SK-N-SH treated with all-trans-retinoic acid at 6 μM for 48 hours (cell line): ENCODE measurements around the gene CRMP1.
A peak's percentile ranks its signal among the peaks of the same experiment; 100 is the strongest.

ENCODE experiments used
- ATAC-seq: fragments of 200-7000 bp; cut with Tn5 transposase; 3 replicates; pipeline ENCODE4 v1.9.1; 2020; ENCODE audit warnings: mild to moderate bottlenecking, moderate library complexity
- ARNTL ChIP-seq: fragments of 450-650 bp; formaldehyde crosslinking; IDR thresholded peaks from 2 replicates; pipeline ENCODE4 v1.5.0; 2020; ENCODE audit warnings: low read depth, mild to moderate bottlenecking, moderate library complexity, borderline replicate concordance
- BACH2 ChIP-seq: fragments of 250-450 bp; sonication (Bioruptor Pico); IDR thresholded peaks from 2 replicates; pipeline ENCODE4 v1.9.0; 2021; ENCODE audit warnings: mild to moderate bottlenecking, borderline replicate concordance
- CSDC2 ChIP-seq: fragments of 250-450 bp; sonication (Bioruptor Pico); IDR thresholded peaks from 2 replicates; pipeline ENCODE4 v1.5.0; 2020; ENCODE audit warnings: mild to moderate bottlenecking, moderate library complexity
- ESRRG ChIP-seq: fragments of 250-450 bp; sonication (Bioruptor Pico); IDR thresholded peaks from 2 replicates; pipeline ENCODE4 v1.6.1; 2021; ENCODE audit warnings: mild to moderate bottlenecking
- GLIS3 ChIP-seq: fragments of 250-450 bp; sonication (Bioruptor Pico); IDR thresholded peaks from 2 replicates; pipeline ENCODE4 v1.5.0; 2020; ENCODE audit warnings: mild to moderate bottlenecking, moderate library complexity
- OSR1 ChIP-seq: fragments of 250-450 bp; sonication (Bioruptor Pico); IDR thresholded peaks from 2 replicates; pipeline ENCODE4 v1.8.0; 2022; ENCODE audit warnings: moderate library complexity, mild to moderate bottlenecking, inconsistent platforms
- PPARA ChIP-seq: fragments of 250-450 bp; sonication (Bioruptor Pico); IDR thresholded peaks from 2 replicates; pipeline ENCODE4 v1.5.0; 2020; ENCODE audit warnings: mild to moderate bottlenecking, borderline replicate concordance
- TCF4 ChIP-seq: fragments of 250-450 bp; sonication (Bioruptor Pico); IDR thresholded peaks from 2 replicates; pipeline ENCODE4 v1.8.0; 2021; ENCODE audit warnings: mild to moderate bottlenecking, moderate library complexity, borderline replicate concordance
- TOX ChIP-seq: fragments of 250-450 bp; sonication (Bioruptor Pico); IDR thresholded peaks from 2 replicates; pipeline ENCODE4 v1.8.0; 2021; ENCODE audit warnings: mild to moderate bottlenecking, moderate library complexity, borderline replicate concordance
- ZC3H10 ChIP-seq: fragments of 250-450 bp; sonication (Bioruptor Pico); IDR thresholded peaks from 2 replicates; pipeline ENCODE4 v1.5.1; 2021; ENCODE audit warnings: mild to moderate bottlenecking, moderate library complexity
- ZFP3 ChIP-seq: fragments of 250-450 bp; sonication (Bioruptor Pico); IDR thresholded peaks from 2 replicates; pipeline ENCODE4 v1.5.0; 2020; ENCODE audit warnings: mild to moderate bottlenecking, moderate library complexity
- ZFP30 ChIP-seq: fragments of 450-650 bp; formaldehyde crosslinking; IDR thresholded peaks from 2 replicates; pipeline ENCODE4 v1.5.0; 2022; ENCODE audit warnings: mild to moderate bottlenecking, moderate library complexity
- ZNF565 ChIP-seq: fragments of 450-650 bp; formaldehyde crosslinking; conservative IDR thresholded peaks from 2 replicates; pipeline ENCODE4 v1.5.0; 2020; ENCODE audit warnings: low read depth, mild to moderate bottlenecking, moderate library complexity
- ZNF70 ChIP-seq: fragments of 450-650 bp; formaldehyde crosslinking; IDR thresholded peaks from 2 replicates; pipeline ENCODE4 v1.5.0; 2020; ENCODE audit warnings: mild to moderate bottlenecking, moderate library complexity
- TF ChIP-seq, protein P1 (sequence below): fragments of 250-450 bp; sonication (Bioruptor Pico); IDR thresholded peaks from 2 replicates; pipeline ENCODE4 v1.5.1; 2021; ENCODE audit warnings: mild to moderate bottlenecking, moderate library complexity
- TF ChIP-seq, protein P2 (sequence below): fragments of 250-450 bp; sonication (Bioruptor Pico); IDR thresholded peaks from 2 replicates; pipeline ENCODE4 v1.5.1; 2020; ENCODE audit warnings: low read depth, mild to moderate bottlenecking, moderate library complexity
- TF ChIP-seq, protein P3 (sequence below): fragments of 250-450 bp; sonication (Bioruptor Pico); IDR thresholded peaks from 2 replicates; pipeline ENCODE4 v1.5.0; 2020; ENCODE audit warnings: mild to moderate bottlenecking, moderate library complexity
- TF ChIP-seq, protein P4 (sequence below): fragments of 250-450 bp; sonication (Bioruptor Pico); IDR thresholded peaks from 2 replicates; pipeline ENCODE4 v1.8.0; 2020; ENCODE audit warnings: mild to moderate bottlenecking, moderate library complexity, borderline replicate concordance
- TF ChIP-seq, protein P5 (sequence below): fragments of 250-450 bp; sonication (Bioruptor Pico); IDR thresholded peaks from 2 replicates; pipeline ENCODE4 v1.8.0; 2021; ENCODE audit warnings: low read depth, mild to moderate bottlenecking, moderate library complexity, borderline replicate concordance

The CRMP1 gene

DNA sequence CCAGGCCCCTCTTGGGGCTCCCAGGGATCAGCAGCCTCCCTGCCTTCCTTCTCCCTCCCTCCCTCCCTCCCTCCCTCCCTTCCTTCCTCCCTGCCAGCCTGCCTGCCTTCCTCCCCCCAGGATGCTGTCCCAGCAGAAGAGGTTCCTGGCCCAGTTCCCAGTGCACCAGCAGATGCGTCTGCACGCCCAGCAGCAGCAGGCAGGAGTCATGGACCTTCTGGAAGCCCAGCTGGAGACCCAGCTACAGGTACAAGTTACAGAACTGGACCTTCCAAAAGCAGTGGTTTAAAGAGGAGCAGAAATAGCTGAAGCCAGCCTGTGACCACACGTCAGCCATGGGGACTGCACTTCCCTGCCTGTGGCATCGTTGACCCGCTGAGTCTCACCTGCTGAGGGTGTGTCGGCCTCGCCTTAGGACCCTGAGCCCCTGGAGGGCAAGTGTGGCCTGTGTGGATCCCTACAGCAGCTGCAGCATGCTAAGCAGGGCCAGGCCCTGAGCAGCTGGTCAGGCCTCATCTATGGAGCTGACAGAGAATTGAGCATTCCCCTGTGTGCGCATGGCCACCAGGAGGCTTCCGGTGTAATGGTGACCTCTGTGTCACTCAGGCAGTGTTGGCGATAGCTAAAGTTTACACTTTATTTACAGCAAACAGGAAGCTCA lies 84.7 kb downstream of the CRMP1 start:
- no peak for TF ChIP-seq CSDC2
- ATAC-seq, result peak; percentile 8; the same call in 1 of the 3 replicates

DNA sequence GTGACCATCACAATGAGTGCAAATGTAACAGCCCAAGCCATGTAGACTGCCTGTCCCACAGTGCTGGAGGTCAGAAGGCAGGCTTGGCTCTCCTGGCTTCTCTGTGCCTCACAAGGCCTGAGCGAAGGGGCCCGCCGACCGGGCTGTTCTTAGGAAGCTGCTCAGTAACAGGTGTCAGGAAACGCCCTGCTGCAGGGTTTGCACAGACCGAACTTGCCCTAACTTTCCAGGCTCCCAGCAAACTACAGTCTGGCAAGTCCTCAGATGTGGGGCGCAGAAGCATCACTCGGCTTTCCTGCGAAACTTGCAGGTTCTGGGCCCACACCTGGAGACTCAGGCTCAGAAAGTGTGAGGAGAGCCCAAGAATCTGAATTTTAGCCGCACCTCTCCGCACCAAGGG lies 87.6 kb downstream of the CRMP1 start:
- TF ChIP-seq TOX (CRISPR knock-in tag) (no peak), ZFP3 (CRISPR knock-in tag) (no peak), TCF4 (CRISPR knock-in tag) (no peak)
- no peak for ATAC-seq

DNA sequence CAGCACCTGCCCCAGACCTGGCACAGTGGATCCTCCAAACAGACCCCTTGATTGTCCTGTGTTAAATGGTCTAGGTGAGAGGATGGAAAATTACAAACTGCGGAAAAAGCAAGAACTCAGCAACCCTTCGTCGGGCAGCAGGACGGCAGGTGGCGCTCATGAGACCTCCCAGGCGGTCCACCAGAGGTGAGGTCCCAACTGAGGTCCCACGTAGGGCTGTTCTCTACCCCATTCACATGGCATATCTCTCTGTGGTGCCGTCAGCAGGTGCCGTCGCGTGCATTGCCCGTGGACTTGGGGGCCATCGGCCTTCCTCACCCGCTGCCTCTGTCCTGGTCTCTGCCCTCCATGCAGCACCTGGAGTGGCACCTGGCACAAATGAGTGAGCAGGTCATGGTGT lies 88.2 kb downstream of the CRMP1 start:
- TF ChIP-seq CSDC2 (no peak), BACH2 (CRISPR knock-in tag) (no peak), ZFP3 (CRISPR knock-in tag) (no peak), GLIS3 (CRISPR knock-in tag) (no peak), ARNTL (no peak), ZNF70 (no peak), ZNF565 (no peak), ZC3H10 (CRISPR knock-in tag) (no peak), TOX (CRISPR knock-in tag) (no peak), ESRRG (CRISPR knock-in tag) (no peak), TCF4 (CRISPR knock-in tag) (no peak)
- TF ChIP-seq, protein P1, sequence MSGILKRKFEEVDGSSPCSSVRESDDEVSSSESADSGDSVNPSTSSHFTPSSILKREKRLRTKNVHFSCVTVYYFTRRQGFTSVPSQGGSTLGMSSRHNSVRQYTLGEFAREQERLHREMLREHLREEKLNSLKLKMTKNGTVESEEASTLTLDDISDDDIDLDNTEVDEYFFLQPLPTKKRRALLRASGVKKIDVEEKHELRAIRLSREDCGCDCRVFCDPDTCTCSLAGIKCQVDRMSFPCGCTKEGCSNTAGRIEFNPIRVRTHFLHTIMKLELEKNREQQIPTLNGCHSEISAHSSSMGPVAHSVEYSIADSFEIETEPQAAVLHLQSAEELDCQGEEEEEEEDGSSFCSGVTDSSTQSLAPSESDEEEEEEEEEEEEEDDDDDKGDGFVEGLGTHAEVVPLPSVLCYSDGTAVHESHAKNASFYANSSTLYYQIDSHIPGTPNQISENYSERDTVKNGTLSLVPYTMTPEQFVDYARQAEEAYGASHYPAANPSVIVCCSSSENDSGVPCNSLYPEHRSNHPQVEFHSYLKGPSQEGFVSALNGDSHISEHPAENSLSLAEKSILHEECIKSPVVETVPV (CRISPR knock-in tag), result no peak
- TF ChIP-seq, protein P2, sequence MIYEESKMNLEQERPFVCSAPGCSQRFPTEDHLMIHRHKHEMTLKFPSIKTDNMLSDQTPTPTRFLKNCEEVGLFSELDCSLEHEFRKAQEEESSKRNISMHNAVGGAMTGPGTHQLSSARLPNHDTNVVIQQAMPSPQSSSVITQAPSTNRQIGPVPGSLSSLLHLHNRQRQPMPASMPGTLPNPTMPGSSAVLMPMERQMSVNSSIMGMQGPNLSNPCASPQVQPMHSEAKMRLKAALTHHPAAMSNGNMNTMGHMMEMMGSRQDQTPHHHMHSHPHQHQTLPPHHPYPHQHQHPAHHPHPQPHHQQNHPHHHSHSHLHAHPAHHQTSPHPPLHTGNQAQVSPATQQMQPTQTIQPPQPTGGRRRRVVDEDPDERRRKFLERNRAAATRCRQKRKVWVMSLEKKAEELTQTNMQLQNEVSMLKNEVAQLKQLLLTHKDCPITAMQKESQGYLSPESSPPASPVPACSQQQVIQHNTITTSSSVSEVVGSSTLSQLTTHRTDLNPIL, result no peak
- TF ChIP-seq, protein P3, sequence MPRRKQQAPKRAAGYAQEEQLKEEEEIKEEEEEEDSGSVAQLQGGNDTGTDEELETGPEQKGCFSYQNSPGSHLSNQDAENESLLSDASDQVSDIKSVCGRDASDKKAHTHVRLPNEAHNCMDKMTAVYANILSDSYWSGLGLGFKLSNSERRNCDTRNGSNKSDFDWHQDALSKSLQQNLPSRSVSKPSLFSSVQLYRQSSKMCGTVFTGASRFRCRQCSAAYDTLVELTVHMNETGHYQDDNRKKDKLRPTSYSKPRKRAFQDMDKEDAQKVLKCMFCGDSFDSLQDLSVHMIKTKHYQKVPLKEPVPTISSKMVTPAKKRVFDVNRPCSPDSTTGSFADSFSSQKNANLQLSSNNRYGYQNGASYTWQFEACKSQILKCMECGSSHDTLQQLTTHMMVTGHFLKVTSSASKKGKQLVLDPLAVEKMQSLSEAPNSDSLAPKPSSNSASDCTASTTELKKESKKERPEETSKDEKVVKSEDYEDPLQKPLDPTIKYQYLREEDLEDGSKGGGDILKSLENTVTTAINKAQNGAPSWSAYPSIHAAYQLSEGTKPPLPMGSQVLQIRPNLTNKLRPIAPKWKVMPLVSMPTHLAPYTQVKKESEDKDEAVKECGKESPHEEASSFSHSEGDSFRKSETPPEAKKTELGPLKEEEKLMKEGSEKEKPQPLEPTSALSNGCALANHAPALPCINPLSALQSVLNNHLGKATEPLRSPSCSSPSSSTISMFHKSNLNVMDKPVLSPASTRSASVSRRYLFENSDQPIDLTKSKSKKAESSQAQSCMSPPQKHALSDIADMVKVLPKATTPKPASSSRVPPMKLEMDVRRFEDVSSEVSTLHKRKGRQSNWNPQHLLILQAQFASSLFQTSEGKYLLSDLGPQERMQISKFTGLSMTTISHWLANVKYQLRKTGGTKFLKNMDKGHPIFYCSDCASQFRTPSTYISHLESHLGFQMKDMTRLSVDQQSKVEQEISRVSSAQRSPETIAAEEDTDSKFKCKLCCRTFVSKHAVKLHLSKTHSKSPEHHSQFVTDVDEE (CRISPR knock-in tag), result no peak
- ATAC-seq, result no peak

DNA sequence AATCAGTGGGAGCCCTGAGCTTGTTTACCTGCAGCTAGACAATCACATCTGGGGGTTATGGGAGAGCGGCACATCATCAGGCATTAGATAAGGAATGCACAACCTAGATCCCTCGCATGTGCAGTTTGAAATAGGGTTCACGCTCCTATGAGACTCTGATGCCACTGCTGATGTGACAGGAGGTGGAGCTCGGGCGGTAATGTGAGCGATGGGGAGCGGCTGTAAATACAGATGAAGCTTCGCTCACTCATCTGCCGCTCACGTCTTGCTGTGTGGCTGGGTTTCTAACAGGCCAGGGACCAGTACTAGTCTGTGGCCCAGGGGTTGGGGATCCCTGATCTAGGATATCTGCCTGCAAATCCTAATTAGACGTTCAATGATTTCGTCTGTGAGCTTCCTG lies 90.3 kb downstream of the CRMP1 start:
- no peak for ATAC-seq
- TF ChIP-seq, protein P3 (CRISPR knock-in tag), result no peak
- no peak for TF ChIP-seq BACH2 (CRISPR knock-in tag)
- no peak for TF ChIP-seq ZNF70
- no peak for TF ChIP-seq ZFP30 (CRISPR knock-in tag)
- TF ChIP-seq ESRRG (CRISPR knock-in tag), result no peak
- TF ChIP-seq OSR1 (CRISPR knock-in tag), result no peak
- TF ChIP-seq PPARA, result no peak

DNA sequence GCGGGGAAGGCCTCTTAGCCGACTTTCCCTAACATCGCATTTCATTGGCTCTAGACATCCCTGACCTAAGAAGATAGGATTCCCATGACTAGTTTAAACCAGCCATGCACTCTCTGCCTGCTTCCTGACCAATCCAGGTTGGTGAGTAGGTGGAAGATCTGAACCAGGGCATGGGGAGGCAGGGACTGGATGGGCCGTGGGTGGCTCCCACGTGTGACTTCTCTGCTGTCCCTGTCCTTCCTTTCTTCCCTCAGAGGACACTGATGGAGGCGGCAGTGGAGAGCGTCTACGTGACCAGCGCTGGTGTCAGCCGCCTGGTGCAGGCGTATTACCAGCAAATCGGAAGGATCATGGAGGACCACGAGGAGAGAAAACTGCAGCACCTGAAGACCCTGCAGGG lies 91.2 kb downstream of the CRMP1 start:
- TF ChIP-seq ZNF70 (no peak), CSDC2 (no peak), TCF4 (CRISPR knock-in tag) (no peak), ZFP30 (CRISPR knock-in tag) (no peak), ARNTL (no peak)
- TF ChIP-seq, protein P4, sequence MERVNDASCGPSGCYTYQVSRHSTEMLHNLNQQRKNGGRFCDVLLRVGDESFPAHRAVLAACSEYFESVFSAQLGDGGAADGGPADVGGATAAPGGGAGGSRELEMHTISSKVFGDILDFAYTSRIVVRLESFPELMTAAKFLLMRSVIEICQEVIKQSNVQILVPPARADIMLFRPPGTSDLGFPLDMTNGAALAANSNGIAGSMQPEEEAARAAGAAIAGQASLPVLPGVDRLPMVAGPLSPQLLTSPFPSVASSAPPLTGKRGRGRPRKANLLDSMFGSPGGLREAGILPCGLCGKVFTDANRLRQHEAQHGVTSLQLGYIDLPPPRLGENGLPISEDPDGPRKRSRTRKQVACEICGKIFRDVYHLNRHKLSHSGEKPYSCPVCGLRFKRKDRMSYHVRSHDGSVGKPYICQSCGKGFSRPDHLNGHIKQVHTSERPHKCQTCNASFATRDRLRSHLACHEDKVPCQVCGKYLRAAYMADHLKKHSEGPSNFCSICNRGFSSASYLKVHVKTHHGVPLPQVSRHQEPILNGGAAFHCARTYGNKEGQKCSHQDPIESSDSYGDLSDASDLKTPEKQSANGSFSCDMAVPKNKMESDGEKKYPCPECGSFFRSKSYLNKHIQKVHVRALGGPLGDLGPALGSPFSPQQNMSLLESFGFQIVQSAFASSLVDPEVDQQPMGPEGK (CRISPR knock-in tag), result no peak
- TF ChIP-seq, protein P5, sequence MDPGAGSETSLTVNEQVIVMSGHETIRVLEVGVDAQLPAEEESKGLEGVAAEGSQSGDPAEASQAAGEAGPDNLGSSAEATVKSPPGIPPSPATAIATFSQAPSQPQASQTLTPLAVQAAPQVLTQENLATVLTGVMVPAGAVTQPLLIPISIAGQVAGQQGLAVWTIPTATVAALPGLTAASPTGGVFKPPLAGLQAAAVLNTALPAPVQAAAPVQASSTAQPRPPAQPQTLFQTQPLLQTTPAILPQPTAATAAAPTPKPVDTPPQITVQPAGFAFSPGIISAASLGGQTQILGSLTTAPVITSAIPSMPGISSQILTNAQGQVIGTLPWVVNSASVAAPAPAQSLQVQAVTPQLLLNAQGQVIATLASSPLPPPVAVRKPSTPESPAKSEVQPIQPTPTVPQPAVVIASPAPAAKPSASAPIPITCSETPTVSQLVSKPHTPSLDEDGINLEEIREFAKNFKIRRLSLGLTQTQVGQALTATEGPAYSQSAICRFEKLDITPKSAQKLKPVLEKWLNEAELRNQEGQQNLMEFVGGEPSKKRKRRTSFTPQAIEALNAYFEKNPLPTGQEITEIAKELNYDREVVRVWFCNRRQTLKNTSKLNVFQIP (CRISPR knock-in tag), result no peak
- ATAC-seq, result no peak
